Right kidney (tissue), 9 donors: ENCODE results near the gene ZNF724.
"Not testable (repeated sequence)": the region's sequence is repeated elsewhere in the genome, so short reads cannot be mapped to it uniquely, and the experiment has no call there.

Experiments
- DNase-seq: peaks from one replicate; pipeline ENCODE4 v3.0.0-alpha.2; 2016
- long read RNA-seq, 8 donors: transcript quantifications; one replicate each; lab custom pipeline, GENCODE V29; 2026

The ZNF724 gene
- long read RNA-seq, donor 1, partial matches to known transcripts, result 0 of 1 reads
- long read RNA-seq, donor 1, other reads (novel, unspliced or antisense), result 0 of 1 reads
- long read RNA-seq, donor 2, partial matches to known transcripts, result 0 of 1 reads
- long read RNA-seq, donor 2, other reads (novel, unspliced or antisense), result 0 of 1 reads
- long read RNA-seq, donor 3, partial matches to known transcripts, result 0 of 2 reads
- long read RNA-seq, donor 3, other reads (novel, unspliced or antisense), result 0 of 2 reads
- long read RNA-seq, donor 4, result 0 reads
- long read RNA-seq, donor 5, result 0 reads
- long read RNA-seq, donor 6, partial matches to known transcripts, result 0 of 3 reads
- long read RNA-seq, donor 6, other reads (novel, unspliced or antisense), result 0 of 3 reads
- long read RNA-seq, donor 7, result 0 reads
- long read RNA-seq, donor 8, result 0 reads

- DNase-seq, result peak; percentile 93
These were observed at the start of gene ZNF724 for GRCh38 chr19:23249911-23250649. TSS of gene ZNF724 (minus strand) at chr19:23250394. CDS start at chr19:23250242, 152 bp downstream.

DNA sequence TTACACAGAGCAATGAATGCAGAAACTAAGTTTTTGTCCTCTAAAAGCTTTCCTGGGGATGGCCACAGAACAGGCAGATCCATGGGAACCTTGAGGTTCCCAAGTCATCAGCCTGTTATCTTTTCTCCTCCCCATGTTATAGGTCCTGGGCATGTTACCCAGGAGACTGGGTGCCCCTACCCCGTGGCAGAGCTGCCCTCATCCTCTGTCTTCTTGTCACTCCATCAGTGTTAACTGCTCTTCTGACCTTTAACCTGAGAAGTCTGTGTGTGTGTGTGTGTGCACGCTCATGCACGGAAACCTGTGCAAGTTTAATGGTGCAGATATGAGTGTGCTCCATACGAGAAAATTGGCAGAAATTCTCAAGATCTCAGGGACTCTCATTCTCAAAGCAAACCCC is 43.9 kb upstream of the ZNF724 start:
- DNase-seq, result no peak

- not testable (repeated sequence) for DNase-seq
These were observed 39.8 kb upstream of the ZNF724 start for GRCh38 chr19:23289966-23290365.

DNA sequence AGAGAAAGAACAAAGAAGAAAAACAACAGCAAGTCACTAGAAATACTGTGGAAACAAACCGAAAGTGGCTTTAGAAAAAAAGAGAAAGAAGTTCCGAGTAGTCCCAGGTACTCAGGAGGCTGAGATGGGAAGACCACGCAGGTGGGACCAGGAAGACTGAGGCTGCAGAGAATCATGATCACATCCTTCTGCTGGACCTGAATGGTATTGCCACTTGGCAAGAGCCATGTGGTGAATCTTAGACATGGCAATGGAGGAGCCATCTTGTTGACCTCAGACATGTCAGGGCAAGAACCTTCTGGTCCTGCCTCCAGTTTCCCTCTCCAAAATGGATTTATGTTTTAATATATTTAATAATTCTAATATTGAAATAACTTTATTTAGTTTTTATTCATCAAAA is 37.4 kb upstream of the ZNF724 start:
- no peak for DNase-seq

- DNase-seq, result no peak
These were observed 36.3 kb upstream of the ZNF724 start for GRCh38 chr19:23286477-23286876.

GRCh38 chr19:23285948-23286347 is 35.8 kb upstream of the ZNF724 start:
- DNase-seq, result no peak

GRCh38 chr19:23285326-23285725 is 35.1 kb upstream of the ZNF724 start:
- DNase-seq, result not testable (repeated sequence)

DNA sequence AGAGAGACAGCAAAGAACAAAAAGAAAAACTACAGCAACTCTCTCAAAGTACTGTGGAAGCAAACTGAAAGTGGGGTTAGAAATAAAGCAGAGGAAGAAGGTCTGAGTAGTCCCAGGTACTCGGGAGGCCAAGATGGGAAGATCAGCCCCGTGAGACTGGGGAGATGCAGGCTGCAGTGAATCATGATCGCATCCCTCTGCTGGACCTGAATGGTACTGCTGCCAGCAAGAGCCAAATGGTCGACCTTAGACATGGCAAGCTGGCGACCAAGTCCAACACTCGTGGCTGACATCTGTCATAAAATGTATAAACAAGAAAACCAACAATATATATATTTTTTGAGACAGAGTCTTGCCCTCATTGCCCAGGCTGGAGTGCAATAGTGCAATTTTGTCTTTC is 33.7 kb upstream of the ZNF724 start:
- DNase-seq, result no peak

DNA sequence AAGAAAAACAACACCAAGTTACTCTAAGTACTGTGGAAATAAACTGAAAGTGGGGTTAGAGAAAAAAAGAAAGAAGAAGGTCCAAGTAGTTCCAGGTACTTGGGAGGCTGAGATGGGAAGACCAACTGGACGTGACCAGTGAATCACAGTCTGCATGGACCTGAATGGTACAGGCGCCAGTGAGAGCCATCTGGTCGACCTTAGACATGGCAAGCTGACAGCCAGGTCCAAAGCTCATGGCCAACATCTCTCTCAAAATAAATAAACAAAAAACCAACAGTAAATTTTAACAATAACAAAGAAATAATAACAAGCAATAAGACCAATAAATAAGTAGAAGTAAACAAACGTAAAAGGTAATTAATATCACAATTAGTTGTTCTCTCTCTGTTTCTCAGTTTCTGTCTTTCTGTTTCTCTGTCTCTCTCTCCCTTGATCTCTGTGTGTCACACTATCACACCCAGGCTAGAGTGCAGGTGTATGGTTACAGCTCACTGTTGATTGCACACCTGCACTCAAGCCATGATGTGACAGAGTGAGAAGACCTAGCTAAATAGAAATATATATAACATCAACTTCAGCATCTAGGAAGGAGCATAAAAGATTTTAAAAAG is 31.6 kb upstream of the ZNF724 start:
- DNase-seq, result no peak

DNA sequence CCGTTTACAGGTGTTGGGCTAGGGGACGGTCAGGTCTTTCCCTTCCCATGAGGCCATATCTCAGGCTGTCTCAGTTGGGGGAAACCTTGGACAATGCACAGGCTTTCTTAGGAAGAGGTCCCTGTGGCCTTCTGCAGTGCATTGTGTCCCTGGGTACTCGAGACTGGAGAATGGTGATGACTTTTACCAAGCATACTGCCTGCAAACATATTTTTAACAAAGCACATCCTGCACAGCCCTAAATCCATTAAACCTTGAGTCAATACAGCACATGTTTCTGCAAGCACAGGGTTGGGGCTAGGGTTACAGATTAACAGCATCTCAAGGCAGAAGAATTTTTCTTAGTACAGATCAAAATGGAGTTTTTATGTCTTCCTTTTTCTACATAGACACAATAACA is 27.9 kb upstream of the ZNF724 start:
- DNase-seq, result not testable (repeated sequence)

- peak; percentile 96 for DNase-seq
These were observed 23.6 kb upstream of the ZNF724 start for GRCh38 chr19:23273590-23274412.

DNA sequence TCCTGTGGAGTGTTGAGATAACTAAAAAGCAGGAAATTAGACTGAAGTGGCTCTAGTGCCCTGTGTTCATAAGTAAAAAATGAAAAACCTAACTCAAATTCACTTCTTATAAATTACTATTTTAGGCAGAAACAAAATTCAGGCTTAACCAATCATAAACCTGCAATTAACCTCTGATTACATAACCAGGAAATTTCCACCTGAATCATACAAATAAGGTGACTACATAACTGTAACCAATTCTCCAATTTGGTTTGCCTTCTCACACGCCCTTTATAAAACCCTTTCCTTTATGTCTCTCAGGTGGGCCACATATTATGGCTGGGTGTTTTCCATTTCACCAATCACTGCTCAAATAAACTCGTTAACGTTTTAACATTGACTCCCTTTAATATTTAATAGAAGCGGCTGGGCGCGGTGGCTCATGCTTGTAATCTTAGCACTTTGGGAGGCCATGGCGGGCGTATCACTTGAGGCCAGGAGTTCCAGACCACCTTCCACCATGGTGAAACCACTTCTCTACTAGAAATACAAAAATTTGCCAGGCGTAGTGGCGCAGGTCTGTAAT is 22.9 kb upstream of the ZNF724 start:
- no peak for DNase-seq

DNA sequence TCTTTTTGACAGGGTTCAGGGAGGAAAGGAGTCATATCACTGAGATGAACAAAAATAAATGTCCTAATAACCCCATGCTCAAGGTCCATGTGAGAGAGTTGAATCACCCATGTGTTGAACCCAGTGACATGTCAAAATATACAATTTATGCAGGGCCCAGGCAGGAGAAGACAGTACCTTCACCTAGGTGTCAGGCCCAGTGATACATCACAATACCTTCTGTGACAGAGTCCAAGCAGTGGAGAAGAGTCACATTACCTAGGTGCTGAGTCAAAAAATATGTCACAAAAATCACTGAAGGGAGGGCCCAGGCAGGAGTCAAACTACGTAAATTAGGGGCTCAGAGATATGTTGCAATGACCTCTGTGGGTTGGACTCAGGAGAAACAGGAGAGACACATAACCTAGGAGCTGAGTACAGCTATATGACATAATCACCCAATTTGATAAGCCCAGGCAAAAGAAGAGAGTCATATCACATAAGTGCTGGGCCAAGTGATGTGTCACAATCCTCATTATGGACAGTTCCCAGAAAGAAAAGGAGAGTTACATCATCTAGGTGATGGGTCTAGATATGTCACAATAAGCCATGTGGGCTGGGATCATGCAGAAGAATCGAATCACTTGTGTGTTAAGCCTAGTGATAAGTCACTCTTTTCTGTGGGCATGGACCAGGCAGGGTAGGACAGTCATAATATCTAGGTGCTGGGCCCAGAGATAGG is 13.8 kb upstream of the ZNF724 start:
- no peak for DNase-seq

DNA sequence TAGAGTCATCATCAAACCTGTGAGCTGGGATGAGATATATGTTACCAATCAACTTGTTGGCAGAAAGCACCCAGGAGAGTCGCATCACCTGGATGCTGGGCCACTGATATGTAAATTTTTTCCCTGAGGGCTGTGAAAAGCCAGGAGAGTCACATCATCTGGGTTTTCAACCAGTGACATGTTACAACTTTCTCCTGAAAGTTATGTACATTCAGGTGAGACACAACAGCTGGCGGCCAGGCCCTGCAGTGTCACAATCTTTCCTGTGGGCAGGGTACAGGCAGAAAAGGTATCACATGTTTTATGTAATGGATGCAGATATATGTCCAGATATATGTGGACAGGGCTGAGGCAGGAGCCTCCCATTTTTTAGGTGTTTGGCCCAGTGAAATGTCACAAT is 13.2 kb upstream of the ZNF724 start:
- DNase-seq, result no peak

- DNase-seq, result no peak
These were observed 12.7 kb upstream of the ZNF724 start for GRCh38 chr19:23262920-23263319.

DNA sequence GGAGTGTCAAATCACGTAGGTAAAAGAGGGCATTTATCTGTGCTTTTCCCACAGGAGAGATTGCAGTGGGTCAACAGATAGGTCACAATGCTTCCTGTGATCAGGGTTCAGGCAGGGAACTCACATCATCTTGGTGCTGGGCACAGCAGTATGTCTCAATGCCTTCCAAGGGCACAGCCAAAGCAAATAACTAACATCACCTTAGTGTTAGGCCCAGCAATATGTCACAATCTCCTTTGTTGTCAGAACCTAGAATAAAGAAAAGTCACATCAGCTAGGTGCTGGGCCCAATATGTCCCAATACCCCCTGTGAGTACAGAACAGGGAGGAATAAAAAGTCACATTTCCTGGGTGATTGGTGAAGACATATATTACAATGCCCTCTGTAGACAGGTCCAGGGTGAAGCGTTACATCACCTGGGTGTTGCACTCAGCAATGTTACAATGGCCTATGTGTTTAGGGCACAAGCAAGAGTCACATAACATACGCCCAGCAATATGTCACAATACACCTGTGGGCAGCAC is 11.4 kb upstream of the ZNF724 start:
- DNase-seq, result no peak

- no peak for DNase-seq
These were observed 10.8 kb upstream of the ZNF724 start for GRCh38 chr19:23260956-23261355.

DNA sequence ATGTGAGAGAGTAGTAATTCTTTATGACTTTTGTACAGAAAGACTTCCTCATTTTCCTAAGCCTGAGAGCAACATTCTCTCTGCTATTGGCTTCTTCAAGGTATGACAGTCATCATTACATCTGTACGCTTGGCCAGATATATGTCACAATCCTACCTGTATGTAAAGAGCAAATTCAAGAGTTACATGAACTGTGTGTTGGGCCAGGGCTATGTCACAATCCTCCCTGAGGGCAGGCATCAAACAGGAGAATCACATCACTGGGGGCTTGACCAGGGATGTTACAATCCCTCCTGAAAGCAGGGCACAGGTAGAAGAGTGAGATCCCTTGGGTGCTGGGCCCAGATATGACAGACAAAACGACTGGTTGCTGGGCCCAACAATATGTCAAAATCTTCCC is 9.8 kb upstream of the ZNF724 start:
- DNase-seq, result no peak

DNA sequence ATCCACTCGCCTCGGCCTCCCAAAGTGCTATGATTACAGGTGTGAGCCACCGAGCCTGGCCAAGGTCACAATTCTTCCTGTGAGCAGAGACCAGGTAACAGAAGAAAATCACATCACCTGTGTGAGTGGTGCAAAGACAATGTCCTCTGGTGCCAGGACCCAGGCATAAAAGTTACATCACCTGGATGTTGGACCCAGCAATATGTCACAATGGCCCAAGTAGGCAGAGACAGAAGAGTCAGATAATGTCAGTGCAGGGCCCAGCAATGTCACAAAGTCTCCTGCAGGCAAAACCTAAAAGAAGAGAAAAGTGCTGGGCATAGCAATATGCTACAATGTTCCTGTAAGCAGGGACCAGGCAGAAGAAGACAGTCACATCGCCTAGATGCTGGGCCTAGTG is 5.5 kb upstream of the ZNF724 start:
- no peak for DNase-seq

DNA sequence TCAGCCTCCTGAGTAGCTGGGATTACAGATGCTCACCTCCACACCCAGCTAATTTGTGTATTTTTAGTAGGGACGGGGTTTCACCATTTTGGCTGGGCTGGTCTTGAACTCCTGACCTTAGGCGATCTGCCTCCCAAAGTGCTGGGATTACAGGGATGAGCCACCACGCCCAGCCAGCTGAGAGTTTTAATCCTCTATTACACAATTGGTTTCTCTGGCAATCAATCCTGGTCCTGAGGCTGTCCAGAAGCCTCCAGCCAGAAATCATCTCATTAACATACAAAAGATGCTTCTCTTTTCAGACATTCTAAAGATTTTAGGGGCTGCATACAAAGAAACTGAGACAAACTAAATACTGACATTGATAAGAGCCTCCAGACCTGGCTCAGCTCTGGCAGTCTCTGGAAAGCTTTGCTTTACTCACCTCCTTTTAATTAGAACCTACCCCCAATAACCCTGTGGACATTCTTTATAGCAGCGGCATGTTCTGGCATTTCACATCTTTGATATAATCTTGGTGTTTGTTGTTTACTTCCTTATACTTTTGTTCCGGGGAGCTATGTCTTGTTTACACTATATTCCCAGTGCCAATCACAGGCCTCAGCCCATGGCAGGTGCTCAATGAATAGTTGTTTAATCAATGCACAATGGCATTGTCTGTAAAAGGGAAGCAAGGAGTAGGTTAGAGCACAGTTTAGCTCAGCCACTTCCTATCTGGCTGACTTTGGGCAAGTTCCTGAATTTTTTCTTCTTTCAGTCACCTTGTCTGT is 4.1 kb upstream of the ZNF724 start:
- DNase-seq, result no peak
